Posterior vena cava (tissue), 2 donors: ENCODE measurements around the gene MYO1E. TPM values are rescaled to one million over a fixed set of nuclear protein-coding genes. Genes with fewer than 3 reads are reported as not detected.
"Not testable (repeated sequence)": the region's sequence is repeated elsewhere in the genome, so short reads cannot be mapped to it uniquely, and the experiment has no call there.

Experiments used
- DNase-seq: peaks from one replicate; pipeline ENCODE4 v3.0.0-alpha.2; 2020; ENCODE audit warnings: low spot score
- intact Hi-C, 2 donors: fragments of 100-400 bp; cut with DNase I; formaldehyde crosslinking; loops; one replicate each; pipeline versions ENCODE4 v1.14.1 to v1.14.2; 2022 to 2023
- total RNA-seq, 2 donors: library from RNA; stranded (reverse); fragmentation: NEBNext Ultra II Directional; extraction: Animal tissue kit (Norgen Biotek cat#: 25700); gene quantifications; one replicate each; pipeline ENCODE4 v1.2.1, GENCODE V29; 2021
- donor health status: DM: yes; HTN: yes; CAD: no.
- donor health status: DM: yes; HTN: yes; CAD: no.

Gene MYO1E
- total RNA-seq, 2 donors from 2014 or later = 113 to 193 TPM

GRCh38 chr15:59148153-59148833, 224.4 kb downstream of the MYO1E start:
- intact Hi-C loops = no loop called here
- DNase-seq = no peak

GRCh38 chr15:59147666-59148065, 225.0 kb downstream of the MYO1E start:
- intact Hi-C loops = no loop called here
- no peak for DNase-seq

GRCh38 chr15:59144594-59144993, 228.1 kb downstream of the MYO1E start:
- DNase-seq, intact Hi-C loops: not testable (repeated sequence)

- intact Hi-C loops = no loop called here
- DNase-seq = no peak
These were observed 229.4 kb downstream of the MYO1E start for GRCh38 chr15:59143281-59143680.

- DNase-seq = no peak
- intact Hi-C loops = no loop called here
These were observed 232.0 kb downstream of the MYO1E start for GRCh38 chr15:59140422-59141226.

- no peak for DNase-seq
These were observed 234.4 kb downstream of the MYO1E start for GRCh38 chr15:59138243-59138642.

GRCh38 chr15:59137566-59137965, 235.1 kb downstream of the MYO1E start:
- no peak for DNase-seq
- intact Hi-C loops = no loop called here

More at GRCh38 chr15:59138243-59138642, 234.4 kb downstream of the MYO1E start:
- intact Hi-C loops = no loop called here

GRCh38 chr15:59133929-59134427, 238.7 kb downstream of the MYO1E start:
- DNase-seq = no peak
- intact Hi-C loops = no loop called here

- intact Hi-C loops = no loop called here
- no peak for DNase-seq
These were observed 240.6 kb downstream of the MYO1E start for GRCh38 chr15:59131969-59132562.

GRCh38 chr15:59131456-59131855, 241.2 kb downstream of the MYO1E start:
- no peak for DNase-seq
- intact Hi-C loops = no loop called here

- intact Hi-C loops, DNase-seq: not testable (repeated sequence)
These were observed 245.4 kb downstream of the MYO1E start for GRCh38 chr15:59127255-59127654.

GRCh38 chr15:59125683-59126082, 247.0 kb downstream of the MYO1E start:
- intact Hi-C loops, DNase-seq: not testable (repeated sequence)

- intact Hi-C loops = no loop called here
- DNase-seq = no peak
These were observed 248.4 kb downstream of the MYO1E start for GRCh38 chr15:59124261-59124660.

GRCh38 chr15:59120937-59121336, 251.7 kb downstream of the MYO1E start:
- intact Hi-C loops = no loop called here
- DNase-seq = no peak

- intact Hi-C loops = no loop called here
- no peak for DNase-seq
These were observed 253.0 kb downstream of the MYO1E start for GRCh38 chr15:59119625-59120024.

- intact Hi-C loops = no loop called here
These were observed 255.9 kb downstream of the MYO1E start for GRCh38 chr15:59116771-59117170.

GRCh38 chr15:59116141-59116540, 256.5 kb downstream of the MYO1E start:
- intact Hi-C loops = no loop called here
- DNase-seq = no peak

More at GRCh38 chr15:59116771-59117170, 255.9 kb downstream of the MYO1E start:
- no peak for DNase-seq

GRCh38 chr15:59115047-59115446, 257.6 kb downstream of the MYO1E start:
- intact Hi-C loops = no loop called here
- no peak for DNase-seq

GRCh38 chr15:59111251-59111650, 261.4 kb downstream of the MYO1E start:
- no peak for DNase-seq
- intact Hi-C loops = no loop called here

GRCh38 chr15:59105854-59106253, 266.8 kb downstream of the MYO1E start:
- intact Hi-C loops = loop anchor here in 1 of 2 donors (10.0 kb wide), 1 partner anchor 621 kb away; no protein-coding TSS in a partner anchor
- DNase-seq = no peak
